DND-41 (cell line): ENCODE measurements around the gene DYNLT4.

Source experiments
- ATAC-seq: fragments of 200-7000 bp; cut with Tn5 transposase; 3 replicates; pipeline ENCODE4 v1.9.1; 2021; ENCODE audit warnings: low read depth; ENCODE audit not compliant: insufficient read depth
- DNase-seq: peaks from one replicate; pipeline ENCODE4 v3.0.0-alpha.2; 2020
- H2AFZ ChIP-seq: 2 replicates; pipeline ENCODE4 v1.6.0; 2012; ENCODE audit warnings: low read depth, low read length
- H3K27ac ChIP-seq: 2 replicates; pipeline ENCODE4 v1.5.1; 2012; ENCODE audit warnings: low read length, inconsistent platforms
- H3K27me3 ChIP-seq: fragments of 200-600 bp; sonication (generic); 2 replicates; pipeline ENCODE4 v1.6.0; 2012; ENCODE audit warnings: low read length, mild to moderate bottlenecking, inconsistent platforms; ENCODE audit not compliant: insufficient read depth, poor library complexity
- H3K36me3 ChIP-seq: 2 replicates; pipeline ENCODE4 v1.5.1; 2012; ENCODE audit warnings: low read length, inconsistent platforms; ENCODE audit not compliant: insufficient read depth
- H3K4me1 ChIP-seq: 2 replicates; pipeline ENCODE4 v1.5.1; 2012; ENCODE audit warnings: mild to moderate bottlenecking, low read length; ENCODE audit not compliant: insufficient read depth
- H3K4me2 ChIP-seq: 2 replicates; pipeline ENCODE4 v1.6.0; 2012; ENCODE audit warnings: mild to moderate bottlenecking, moderate library complexity, low read length, inconsistent platforms; ENCODE audit not compliant: insufficient read depth
- H3K4me3 ChIP-seq, 2 experiments: fragments of 200-600 bp in 1 of 2; shearing (Covaris generic) in 1 of 2; 2 replicates each; pipeline ENCODE4 v1.5.1; 2012 to 2016; ENCODE audit warnings: inconsistent platforms in 2 of 2, low read length in 2 of 2, mild to moderate bottlenecking in 2 of 2, low read depth in 1 of 2, moderate library complexity in 1 of 2
- H3K79me2 ChIP-seq: 2 replicates; pipeline ENCODE4 v1.6.0; 2012; ENCODE audit warnings: low read length, inconsistent platforms; ENCODE audit not compliant: insufficient read depth
- H3K9ac ChIP-seq: 2 replicates; pipeline ENCODE4 v1.6.0; 2012; ENCODE audit warnings: low read depth, mild to moderate bottlenecking, inconsistent platforms, low read length, moderate library complexity
- H3K9me3 ChIP-seq: 2 replicates; pipeline ENCODE4 v1.5.1; 2012; ENCODE audit warnings: low read length, moderate library complexity, mild to moderate bottlenecking, inconsistent platforms; ENCODE audit not compliant: insufficient read depth, severe bottlenecking
- H4K20me1 ChIP-seq: 2 replicates; pipeline ENCODE4 v1.6.0; 2012; ENCODE audit warnings: low read length; ENCODE audit not compliant: insufficient read depth
- CTCF ChIP-seq: IDR thresholded peaks from 2 replicates; pipeline ENCODE4 v1.5.1; 2012; ENCODE audit warnings: borderline replicate concordance, low read length, moderate library complexity, mild to moderate bottlenecking; ENCODE audit not compliant: poor library complexity, severe bottlenecking; ENCODE audit errors: extremely low read depth
- EZH2 ChIP-seq: IDR thresholded peaks from 3 replicates; pipeline ENCODE4 v1.6.1; 2012; ENCODE audit warnings: borderline replicate concordance, low read depth, mild to moderate bottlenecking, moderate library complexity, low read length, inconsistent platforms; ENCODE audit not compliant: severe bottlenecking

The DYNLT4 gene

GRCh38 chr1:44783697-44784093 lies 23.5 kb downstream of the DYNLT4 start:
- Histone ChIP-seq H3K4me1 (peaks cover under 1% of the 10 kb centered on the region; the same call in 1 of the 2 replicates), H2AFZ (no peak overlapping the region), H3K9me3 (no peaks in the 10 kb centered on the region), H3K4me3 (no peak overlapping the region), H3K27ac (no peak overlapping the region), H3K36me3 (peaks cover 27% of the 10 kb centered on the region), H3K4me2 (no peak overlapping the region), H3K9ac (no peak overlapping the region), H3K27me3 (no peaks in the 10 kb centered on the region), H4K20me1 (peaks cover 7% of the 10 kb centered on the region), H3K79me2 (peaks cover 1% of the 10 kb centered on the region; the same call in 1 of the 2 replicates)
- ATAC-seq (no peak), DNase-seq (no peak)
- TF ChIP-seq EZH2 (no peak), CTCF (no peak)

GRCh38 chr1:44780583-44781121 lies 26.5 kb downstream of the DYNLT4 start:
- no peak overlapping the region for H3K27ac ChIP-seq
- H3K4me1 ChIP-seq, result peaks cover 26% of the 10 kb centered on the region
- H3K9ac ChIP-seq, result no peak overlapping the region
- H3K79me2 ChIP-seq, result peaks cover 31% of the 10 kb centered on the region
- H4K20me1 ChIP-seq, result peaks cover 34% of the 10 kb centered on the region
- H2AFZ ChIP-seq, result no peak overlapping the region
- no peak for DNase-seq
- H3K9me3 ChIP-seq, result no peaks in the 10 kb centered on the region
- no peak for TF ChIP-seq EZH2
- TF ChIP-seq CTCF, result no peak
- H3K4me3 ChIP-seq, result no peak overlapping the region
- H3K27me3 ChIP-seq, result no peaks in the 10 kb centered on the region
- no peak overlapping the region for H3K4me2 ChIP-seq
- peak; percentile 22; the same call in 2 of the 3 replicates for ATAC-seq
- peaks cover 57% of the 10 kb centered on the region for H3K36me3 ChIP-seq

GRCh38 chr1:44778705-44779576 lies 28.2 kb downstream of the DYNLT4 start:
- no peak for ATAC-seq
- DNase-seq, result no peak
- H4K20me1 ChIP-seq, result peaks cover 34% of the 10 kb centered on the region
- H3K79me2 ChIP-seq, result peaks cover 46% of the 10 kb centered on the region
- H3K9ac ChIP-seq, result no peak overlapping the region
- TF ChIP-seq EZH2, result no peak
- no peak for TF ChIP-seq CTCF
- no peak overlapping the region for H3K27ac ChIP-seq
- H3K9me3 ChIP-seq, result no peaks in the 10 kb centered on the region
- H3K36me3 ChIP-seq, result peaks cover 57% of the 10 kb centered on the region
- no peak overlapping the region for H2AFZ ChIP-seq
- H3K4me3 ChIP-seq, result no peak overlapping the region
- H3K27me3 ChIP-seq, result no peaks in the 10 kb centered on the region
- H3K4me2 ChIP-seq, result peak overlapping the region; percentile 86; the same call in 1 of the 2 replicates
- H3K4me1 ChIP-seq, result peaks cover 34% of the 10 kb centered on the region
